Dermis blood vessel endothelial cell (primary cell): ENCODE results near the gene TMEM191C. TPM values are rescaled to one million over a fixed set of nuclear protein-coding genes. Genes with fewer than 3 reads are reported as not detected.
"Not testable (repeated sequence)": the region's sequence is repeated elsewhere in the genome, so short reads cannot be mapped to it uniquely, and the experiment has no call there.

ENCODE experiments used
- DNase-seq: peaks from one replicate; pipeline ENCODE4 v3.0.0; 2010
- total RNA-seq: library from RNA; depleted of rRNA; stranded (reverse); fragments of >200 nt; gene quantifications from 2 replicates; pipeline ENCODE4 v1.2.3, GENCODE V29; 2014

Gene TMEM191C
- total RNA-seq, 1 donor from 2014 or later, result 0.68 TPM

GRCh38 chr22:21473664-21474063 is 6.5 kb downstream of the TMEM191C start:
- DNase-seq, result not testable (repeated sequence)

GRCh38 chr22:21484039-21484438 is 16.9 kb downstream of the TMEM191C start:
- not testable (repeated sequence) for DNase-seq

GRCh38 chr22:21487723-21488122 is 20.5 kb downstream of the TMEM191C start:
- not testable (repeated sequence) for DNase-seq

GRCh38 chr22:21489149-21489680 is 22.0 kb downstream of the TMEM191C start:
- DNase-seq, result not testable (repeated sequence)

- DNase-seq, result not testable (repeated sequence)
These were observed 23.4 kb downstream of the TMEM191C start for GRCh38 chr22:21490556-21490955.

GRCh38 chr22:21492271-21492670 is 25.1 kb downstream of the TMEM191C start:
- DNase-seq, result not testable (repeated sequence)

- DNase-seq, result not testable (repeated sequence)
These were observed 26.9 kb downstream of the TMEM191C start for GRCh38 chr22:21493789-21494782.

GRCh38 chr22:21497984-21498383 is 30.8 kb downstream of the TMEM191C start:
- not testable (repeated sequence) for DNase-seq

GRCh38 chr22:21498489-21498888 is 31.3 kb downstream of the TMEM191C start:
- DNase-seq, result not testable (repeated sequence)

- DNase-seq, result not testable (repeated sequence)
These were observed 32.7 kb downstream of the TMEM191C start for GRCh38 chr22:21499623-21500506.

- DNase-seq, result not testable (repeated sequence)
These were observed 43.2 kb downstream of the TMEM191C start for GRCh38 chr22:21510397-21510796.

- DNase-seq, result not testable (repeated sequence)
These were observed 44.8 kb downstream of the TMEM191C start for GRCh38 chr22:21512022-21512421.

GRCh38 chr22:21514117-21514516 is 46.9 kb downstream of the TMEM191C start:
- DNase-seq, result not testable (repeated sequence)

GRCh38 chr22:21515234-21515633 is 48.0 kb downstream of the TMEM191C start:
- DNase-seq, result not testable (repeated sequence)

GRCh38 chr22:21516522-21516921 is 49.3 kb downstream of the TMEM191C start:
- DNase-seq, result not testable (repeated sequence)

- not testable (repeated sequence) for DNase-seq
These were observed 50.0 kb downstream of the TMEM191C start for GRCh38 chr22:21516970-21517764.

Other genes with a start within 250 kb of the TMEM191C start
- gene RIMBP3B, start 83.6 kb upstream of the TMEM191C start, total RNA-seq, result 0.09 and 0.34 TPM in 2 replicates
- gene HIC2, start 50.0 kb upstream of the TMEM191C start, total RNA-seq, result 3.9 and 4.4 TPM in 2 replicates
- 0.09 and 0.17 TPM in 2 replicates for gene RIMBP3C, start 84.1 kb downstream of the TMEM191C start, total RNA-seq
- 33.5 and 50.3 TPM in 2 replicates for gene UBE2L3, start 100.3 kb downstream of the TMEM191C start, total RNA-seq
- gene YDJC, start 162.6 kb downstream of the TMEM191C start, total RNA-seq, result 21.3 and 25.0 TPM in 2 replicates
- gene CCDC116, start 165.4 kb downstream of the TMEM191C start, total RNA-seq, result 0.17 and 0.28 TPM in 2 replicates
- gene SDF2L1, start 174.9 kb downstream of the TMEM191C start, total RNA-seq, result 31.1 and 35.3 TPM in 2 replicates
- 16.7 and 28.9 TPM in 2 replicates for gene PPIL2, start 198.6 kb downstream of the TMEM191C start, total RNA-seq